GM19372 (cell line): ENCODE data around the gene KATNAL2.

Source experiments
- ATAC-seq: cut with Tn5 transposase; IDR thresholded peaks from one replicate; pipeline ENCODE4 v1.9.1; 2021; ENCODE audit warnings: mild to moderate bottlenecking, low read depth, moderate library complexity; ENCODE audit not compliant: unreplicated experiment

KATNAL2 gene

GRCh38 chr18:46917108-46917802 is at the start of gene KATNAL2, which contains the start of gene PIAS2:
Gene KATNAL2 (plus strand): TSS chr18:46917602. CDS start chr18:46946873, 29,271 bp downstream.
Gene PIAS2 (minus strand): TSS chr18:46917507. CDS start chr18:46917345, 162 bp downstream.
- peak; percentile 86 for ATAC-seq

GRCh38 chr18:46868169-46868921 is 49.1 kb upstream of the KATNAL2 start:
- no peak for ATAC-seq

GRCh38 chr18:46877329-46877987 is 39.9 kb upstream of the KATNAL2 start:
- no peak for ATAC-seq

- no peak for ATAC-seq
These were observed 34.2 kb upstream of the KATNAL2 start for GRCh38 chr18:46883180-46883579.

GRCh38 chr18:46886893-46887292 is 30.5 kb upstream of the KATNAL2 start:
- no peak for ATAC-seq

- ATAC-seq: no peak
These were observed 28.4 kb upstream of the KATNAL2 start for GRCh38 chr18:46888965-46889364.

GRCh38 chr18:46891742-46892214 is 25.6 kb upstream of the KATNAL2 start:
- ATAC-seq: peak; percentile 77

- no peak for ATAC-seq
These were observed 24.6 kb upstream of the KATNAL2 start for GRCh38 chr18:46892842-46893241.

GRCh38 chr18:46893360-46893759 is 24.0 kb upstream of the KATNAL2 start:
- ATAC-seq: no peak

- ATAC-seq: no peak
These were observed 23.3 kb upstream of the KATNAL2 start for GRCh38 chr18:46894124-46894523.

GRCh38 chr18:46899274-46899948 is 18.0 kb upstream of the KATNAL2 start:
- no peak for ATAC-seq

- ATAC-seq: no peak
These were observed 14.0 kb upstream of the KATNAL2 start for GRCh38 chr18:46903406-46903805.

- no peak for ATAC-seq
These were observed 7.9 kb upstream of the KATNAL2 start for GRCh38 chr18:46909497-46909896.

GRCh38 chr18:46910856-46911255 is 6.5 kb upstream of the KATNAL2 start:
- ATAC-seq: no peak

GRCh38 chr18:46915800-46916550 is 1.4 kb upstream of the KATNAL2 start:
- ATAC-seq: no peak

- ATAC-seq: no peak
These were observed 773 bp upstream of the KATNAL2 start for GRCh38 chr18:46916551-46917107.

- ATAC-seq: no peak
These were observed 600 bp downstream of the KATNAL2 start for GRCh38 chr18:46917803-46918600.

GRCh38 chr18:46920067-46920466 is 2.7 kb downstream of the KATNAL2 start:
- no peak for ATAC-seq

- no peak for ATAC-seq
These were observed 3.3 kb downstream of the KATNAL2 start for GRCh38 chr18:46920653-46921052.
